ENCODE results near the gene PDZD2.

- TF ChIP-seq POLR2A (IDR thresholded peaks at IDR 0.05) (no peak), CTCF (IDR thresholded peaks at IDR 0.05 in 4 of 5, conservative IDR thresholded peaks at IDR 0.05 in 1 of 5) (no peak)
Measured at GRCh38 chr5:31984691-31985090, 345.8 kb downstream of the PDZD2 start.

Measured in gastrocnemius medialis (tissue), 4 donors.